Measurements from ENCODE around the gene CHCHD4.
"Not testable (repeated sequence)": the region's sequence is repeated elsewhere in the genome, so short reads cannot be mapped to it uniquely, and the experiment has no call there.

CHCHD4 gene

DNA sequence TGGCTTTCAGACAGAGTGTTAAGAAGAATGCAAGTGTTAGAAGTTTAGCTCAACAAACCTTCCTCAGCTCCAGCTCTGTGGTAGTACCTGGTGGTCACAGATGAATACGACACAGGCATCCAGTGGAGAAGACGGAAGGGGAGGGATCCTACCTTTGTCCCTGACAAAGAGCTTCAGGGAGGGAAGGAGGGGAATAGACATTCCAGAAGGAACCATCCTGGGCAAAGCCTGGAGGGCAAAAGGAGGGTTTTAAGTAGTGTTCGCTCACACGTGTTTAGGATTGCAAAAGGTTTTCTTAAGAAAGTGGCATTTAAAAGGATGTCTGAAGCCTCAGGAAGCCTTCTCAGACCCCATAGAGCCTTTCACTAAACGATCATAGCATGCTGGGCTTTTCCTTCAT lies 2.8 kb downstream of the CHCHD4 start:
- Histone ChIP-seq H3K27me3 (replicated peaks; ENCODE audit: control insufficient read depth, insufficient read depth, low read length) (no peaks in the 10 kb centered on the region), H3K4me3 (replicated peaks; ENCODE audit: low read depth, low read length) (no peak overlapping the region), H3K36me3 (ENCODE audit: control insufficient read depth, insufficient read depth, low read length) (peaks cover 3% of the 10 kb centered on the region; the same call in 1 of the 2 replicates)
- no peak for DNase-seq (ENCODE audit: extremely low read depth, insufficient read length)
- TF ChIP-seq, protein P1, sequence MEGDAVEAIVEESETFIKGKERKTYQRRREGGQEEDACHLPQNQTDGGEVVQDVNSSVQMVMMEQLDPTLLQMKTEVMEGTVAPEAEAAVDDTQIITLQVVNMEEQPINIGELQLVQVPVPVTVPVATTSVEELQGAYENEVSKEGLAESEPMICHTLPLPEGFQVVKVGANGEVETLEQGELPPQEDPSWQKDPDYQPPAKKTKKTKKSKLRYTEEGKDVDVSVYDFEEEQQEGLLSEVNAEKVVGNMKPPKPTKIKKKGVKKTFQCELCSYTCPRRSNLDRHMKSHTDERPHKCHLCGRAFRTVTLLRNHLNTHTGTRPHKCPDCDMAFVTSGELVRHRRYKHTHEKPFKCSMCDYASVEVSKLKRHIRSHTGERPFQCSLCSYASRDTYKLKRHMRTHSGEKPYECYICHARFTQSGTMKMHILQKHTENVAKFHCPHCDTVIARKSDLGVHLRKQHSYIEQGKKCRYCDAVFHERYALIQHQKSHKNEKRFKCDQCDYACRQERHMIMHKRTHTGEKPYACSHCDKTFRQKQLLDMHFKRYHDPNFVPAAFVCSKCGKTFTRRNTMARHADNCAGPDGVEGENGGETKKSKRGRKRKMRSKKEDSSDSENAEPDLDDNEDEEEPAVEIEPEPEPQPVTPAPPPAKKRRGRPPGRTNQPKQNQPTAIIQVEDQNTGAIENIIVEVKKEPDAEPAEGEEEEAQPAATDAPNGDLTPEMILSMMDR (IDR thresholded peaks at IDR 0.05; ENCODE audit: insufficient read depth, low read length, poor library complexity, severe bottlenecking): no peak

DNA sequence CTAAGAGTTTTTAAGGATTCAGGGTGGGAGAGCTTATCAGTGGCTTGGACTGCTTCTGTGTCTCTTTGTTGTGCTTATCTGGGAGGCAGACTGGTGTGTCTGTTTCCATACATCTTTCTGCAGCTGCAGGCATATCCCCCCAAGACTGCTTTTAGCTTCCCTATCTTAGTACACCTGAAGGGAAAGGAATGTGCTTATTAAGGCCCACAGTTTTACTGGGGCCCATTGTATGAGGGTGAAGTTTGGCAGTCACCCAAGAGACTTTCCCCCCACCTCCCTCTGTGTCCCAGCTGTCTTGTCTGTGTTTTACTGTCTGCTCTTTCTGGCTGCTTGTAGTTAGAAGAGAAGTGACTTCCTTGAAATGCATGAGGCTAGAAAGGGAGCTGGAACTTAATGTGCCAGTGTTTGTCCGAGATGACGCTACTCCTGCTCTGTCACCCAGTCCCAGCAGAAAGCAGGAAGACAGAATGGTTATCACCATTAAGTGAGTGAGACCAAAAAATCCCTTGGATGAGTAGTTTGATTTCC lies 3.7 kb downstream of the CHCHD4 start:
- not testable (repeated sequence) for DNase-seq (ENCODE audit: extremely low read depth, insufficient read length); H3K4me3 ChIP-seq (replicated peaks; ENCODE audit: low read depth, low read length); H3K27me3 ChIP-seq (replicated peaks; ENCODE audit: control insufficient read depth, insufficient read depth, low read length); H3K36me3 ChIP-seq (ENCODE audit: control insufficient read depth, insufficient read depth, low read length)

DNA sequence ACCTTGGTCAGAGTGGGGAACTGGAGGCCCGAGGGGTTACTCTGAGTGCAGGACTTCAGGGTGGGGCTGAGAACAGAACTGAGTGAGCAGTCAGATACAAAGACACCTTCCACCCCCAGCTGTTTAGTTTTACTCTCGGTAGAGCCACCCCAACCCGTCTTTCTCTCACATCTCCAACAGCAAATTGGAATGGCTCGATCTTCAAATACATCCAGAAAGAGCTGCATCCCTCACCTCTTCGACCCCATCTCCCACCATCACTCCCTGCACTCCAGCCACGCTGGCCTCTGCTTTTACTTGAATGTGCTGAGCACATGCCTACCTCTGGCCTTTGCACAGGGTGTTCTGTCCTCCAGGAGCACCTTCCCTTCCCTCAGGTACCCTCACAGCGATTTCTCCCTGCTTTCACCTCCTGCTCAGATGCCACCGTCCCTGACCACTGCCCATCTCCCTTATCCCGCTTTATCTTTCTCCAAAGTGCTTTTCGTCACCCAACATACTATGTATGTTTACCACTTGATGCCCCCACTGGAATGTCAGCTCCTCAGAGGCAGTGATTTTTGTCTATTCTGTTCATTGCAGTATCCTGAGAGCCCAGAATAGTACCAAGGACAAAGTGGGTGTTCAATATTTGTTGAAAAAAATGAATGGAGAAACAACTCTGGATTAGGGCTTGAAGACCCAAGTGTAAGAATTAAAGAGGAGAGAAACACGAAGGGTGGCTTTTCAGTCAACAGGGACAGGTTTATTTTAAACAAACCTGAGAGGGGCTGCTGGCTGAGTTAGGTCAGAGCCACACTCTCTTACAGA lies 4.4 kb downstream of the CHCHD4 start:
- Histone ChIP-seq H3K4me3 (replicated peaks; ENCODE audit: low read depth, low read length) (no peak overlapping the region), H3K27me3 (replicated peaks; ENCODE audit: control insufficient read depth, insufficient read depth, low read length) (no peaks in the 10 kb centered on the region), H3K36me3 (ENCODE audit: control insufficient read depth, insufficient read depth, low read length) (peaks cover 9% of the 10 kb centered on the region)
- DNase-seq (ENCODE audit: extremely low read depth, insufficient read length): no peak
- TF ChIP-seq, protein P1 (IDR thresholded peaks at IDR 0.05; ENCODE audit: insufficient read depth, low read length, poor library complexity, severe bottlenecking): no peak

DNA sequence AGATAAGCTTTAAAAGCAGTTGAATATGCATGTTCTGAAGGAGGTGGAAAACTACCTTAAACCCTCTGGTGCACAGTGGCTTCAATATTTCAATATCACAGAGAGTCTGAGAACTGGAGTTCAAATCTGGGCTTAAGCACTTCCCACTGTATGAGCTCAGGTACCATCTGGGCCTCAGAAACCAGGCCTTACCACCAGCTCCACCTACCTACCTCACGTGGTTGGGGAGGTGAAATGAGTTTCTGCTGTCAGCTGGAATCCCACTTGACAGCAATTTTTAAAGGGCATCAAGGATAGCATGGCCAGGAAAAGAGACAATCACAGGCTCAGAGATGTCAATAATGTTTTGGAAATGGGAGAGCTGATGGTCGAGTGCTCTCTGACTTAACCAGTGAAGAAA lies 5.0 kb downstream of the CHCHD4 start:
- Histone ChIP-seq H3K36me3 (ENCODE audit: control insufficient read depth, insufficient read depth, low read length) (peaks cover 10% of the 10 kb centered on the region), H3K27me3 (replicated peaks; ENCODE audit: control insufficient read depth, insufficient read depth, low read length) (no peaks in the 10 kb centered on the region), H3K4me3 (replicated peaks; ENCODE audit: low read depth, low read length) (no peak overlapping the region)
- DNase-seq (ENCODE audit: extremely low read depth, insufficient read length): no peak
- TF ChIP-seq, protein P1 (IDR thresholded peaks at IDR 0.05; ENCODE audit: insufficient read depth, low read length, poor library complexity, severe bottlenecking): no peak

DNA sequence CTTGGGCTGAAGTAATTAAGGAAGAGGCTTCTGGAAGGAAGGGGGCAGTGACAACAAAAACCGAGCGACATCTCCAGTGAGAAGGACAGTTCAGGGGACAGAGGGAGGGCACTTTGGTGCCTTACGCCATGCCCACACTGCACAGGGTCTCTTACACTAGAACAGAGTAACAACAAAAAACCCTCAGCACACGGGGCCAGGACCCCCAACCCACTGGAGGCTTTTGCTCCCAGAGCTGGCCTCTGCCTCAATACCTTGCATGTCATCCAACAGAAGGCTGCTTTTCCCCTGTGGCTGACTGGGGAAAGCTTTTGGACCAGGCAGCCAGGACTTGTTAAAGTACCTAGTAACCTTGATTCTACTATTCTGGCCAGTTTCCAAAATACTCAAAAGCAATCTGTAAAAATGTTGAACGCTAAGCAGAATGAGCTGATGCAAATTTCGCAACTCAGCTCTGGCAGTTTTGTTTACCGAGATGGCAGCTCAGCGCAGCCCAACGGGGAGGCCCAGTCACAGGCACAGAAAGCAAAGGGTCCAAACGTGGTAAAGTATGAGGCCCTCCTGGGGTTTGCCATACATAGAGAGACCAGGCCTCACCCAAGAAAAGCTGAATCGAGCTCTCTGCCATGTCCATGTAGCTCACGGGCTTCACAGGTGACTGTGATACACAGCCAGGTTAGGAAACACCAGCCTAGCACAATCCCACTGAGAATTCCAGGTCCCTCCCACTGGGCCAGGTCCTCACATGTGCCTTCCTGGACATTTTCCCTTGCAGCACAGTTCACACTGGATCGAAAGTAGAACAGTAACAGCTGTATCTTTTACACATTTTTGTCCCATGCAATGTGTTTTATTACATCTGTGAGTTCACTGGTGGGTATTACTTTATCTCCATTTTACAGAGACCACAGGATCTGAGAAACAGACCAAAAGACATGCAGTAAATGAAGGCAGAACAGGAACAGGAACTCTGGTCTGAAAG lies 6.0 kb downstream of the CHCHD4 start:
- H3K27me3 ChIP-seq (replicated peaks; ENCODE audit: control insufficient read depth, insufficient read depth, low read length): no peaks in the 10 kb centered on the region
- TF ChIP-seq, protein P1 (IDR thresholded peaks at IDR 0.05; ENCODE audit: insufficient read depth, low read length, poor library complexity, severe bottlenecking): no peak
- peaks cover 16% of the 10 kb centered on the region for H3K36me3 ChIP-seq (ENCODE audit: control insufficient read depth, insufficient read depth, low read length)
- no peak overlapping the region for H3K4me3 ChIP-seq (replicated peaks; ENCODE audit: low read depth, low read length)
- DNase-seq (ENCODE audit: extremely low read depth, insufficient read length): no peak
